GM23338 (cell line): Measurements from ENCODE around the gene MYO3B. TPM values are rescaled to one million over a fixed set of nuclear protein-coding genes. Genes with fewer than 3 reads are reported as not detected.

Experiments
- ATAC-seq: fragments of 200-7000 bp; cut with Tn5 transposase; 3 replicates; pipeline ENCODE4 v1.9.1; 2020
- DNase-seq: peaks from one replicate; pipeline ENCODE4 v3.0.0-alpha.2; 2015; ENCODE audit warnings: low spot score
- H2AFZ ChIP-seq: fragments of 200-600 bp; sonication (generic); 2 replicates; pipeline ENCODE4 v1.8.0; 2016; ENCODE audit warnings: antibody characterized with exemption, mild to moderate bottlenecking, moderate library complexity
- H3F3A ChIP-seq: fragments of 200-600 bp; sonication (generic); replicated peaks from 2 replicates; pipeline ENCODE4 v1.8.0; 2017; ENCODE audit warnings: antibody characterized with exemption, mixed run types, low read depth
- H3K27ac ChIP-seq: fragments of 200-600 bp; sonication (generic); 2 replicates; pipeline ENCODE4 v1.6.1; 2016; ENCODE audit warnings: low read depth
- H3K27me3 ChIP-seq: fragments of 200-600 bp; sonication (generic); 2 replicates; pipeline ENCODE4 v1.8.0; 2016; ENCODE audit warnings: mild to moderate bottlenecking, mixed run types, moderate library complexity; ENCODE audit not compliant: insufficient read depth
- H3K36me3 ChIP-seq: fragments of 200-600 bp; sonication (generic); 2 replicates; pipeline ENCODE4 v1.8.0; 2016; ENCODE audit warnings: mild to moderate bottlenecking; ENCODE audit not compliant: insufficient read depth
- H3K4me1 ChIP-seq: fragments of 200-600 bp; sonication (generic); 2 replicates; pipeline ENCODE4 v1.8.0; 2016; ENCODE audit warnings: mild to moderate bottlenecking, moderate library complexity; ENCODE audit not compliant: insufficient read depth
- H3K4me2 ChIP-seq: fragments of 200-600 bp; sonication (generic); 2 replicates; pipeline ENCODE4 v1.7.1; 2017; ENCODE audit warnings: mixed run types
- H3K4me3 ChIP-seq: fragments of 200-600 bp; sonication (generic); 2 replicates; pipeline ENCODE4 v1.6.1; 2016; ENCODE audit warnings: mixed run types
- H3K79me2 ChIP-seq: fragments of 200-600 bp; sonication (generic); replicated peaks from 2 replicates; pipeline ENCODE4 v1.8.0; 2017; ENCODE audit warnings: mild to moderate bottlenecking; ENCODE audit not compliant: insufficient read depth
- H3K9me2 ChIP-seq: fragments of 200-600 bp; sonication (generic); 2 replicates; pipeline ENCODE4 v1.8.0; 2017; ENCODE audit not compliant: insufficient read depth
- H4K20me1 ChIP-seq: fragments of 200-600 bp; sonication (generic); replicated peaks from 2 replicates; pipeline ENCODE4 v1.8.0; 2017; ENCODE audit warnings: mild to moderate bottlenecking; ENCODE audit not compliant: insufficient read depth
- H3K27ac Mint-ChIP-seq: 2 replicates; pipeline ENCODE4 v1.8.0; 2020; ENCODE audit warnings: inconsistent platforms, mild to moderate bottlenecking, moderate library complexity, mixed read lengths
- H3K27me3 Mint-ChIP-seq: 3 replicates; pipeline ENCODE4 v1.8.0; 2022; ENCODE audit warnings: low read depth, mild to moderate bottlenecking, moderate library complexity, mixed read lengths, inconsistent platforms; ENCODE audit not compliant: insufficient read depth, poor library complexity
- H3K36me3 Mint-ChIP-seq: 3 replicates; pipeline ENCODE4 v1.8.0; 2021; ENCODE audit warnings: low read depth, mild to moderate bottlenecking, inconsistent platforms, moderate library complexity, mixed read lengths
- H3K4me1 Mint-ChIP-seq: 3 replicates; pipeline ENCODE4 v1.8.0; 2020; ENCODE audit warnings: mild to moderate bottlenecking, inconsistent platforms, mixed read lengths
- H3K4me3 Mint-ChIP-seq: 3 replicates; pipeline ENCODE4 v1.8.0; 2021; ENCODE audit warnings: moderate library complexity, mild to moderate bottlenecking, inconsistent platforms, mixed read lengths
- H3K9me3 Mint-ChIP-seq: 3 replicates; pipeline ENCODE4 v1.8.0; 2020; ENCODE audit warnings: moderate library complexity, mild to moderate bottlenecking, inconsistent platforms, mixed read lengths
- CTCF ChIP-seq, 2 experiments: fragments of 200-600 bp in 1 of 2; sonication (generic) in 1 of 2; conservative IDR thresholded peaks; 2 replicates each; pipeline versions ENCODE4 v1.5.1 to v1.6.1; 2016 to 2017; ENCODE audit warnings: antibody characterized with exemption in 2 of 2, low read depth in 2 of 2, mild to moderate bottlenecking in 2 of 2, moderate library complexity in 1 of 2
- EZH2phosphoT487 ChIP-seq: fragments of 200-600 bp; sonication (generic); IDR thresholded peaks from one replicate; pipeline ENCODE4 v1.8.1; 2018; ENCODE audit warnings: antibody characterized with exemption; ENCODE audit not compliant: unreplicated experiment
- JUNB ChIP-seq: IDR thresholded peaks from one replicate; pipeline ENCODE4 v1.6.1; 2016; ENCODE audit warnings: antibody characterized with exemption; ENCODE audit not compliant: unreplicated experiment
- NANOG ChIP-seq: IDR thresholded peaks from 2 replicates; pipeline ENCODE4 v1.6.1; 2016; ENCODE audit warnings: antibody characterized with exemption, borderline replicate concordance
- REST ChIP-seq: IDR thresholded peaks from one replicate; pipeline ENCODE4 v1.6.1; 2018; ENCODE audit warnings: antibody characterized with exemption; ENCODE audit not compliant: unreplicated experiment
- STAT1 ChIP-seq: IDR thresholded peaks from one replicate; pipeline ENCODE4 v1.6.1; 2016; ENCODE audit warnings: antibody characterized with exemption; ENCODE audit not compliant: unreplicated experiment
- ZNF114 ChIP-seq: fragments of 250-450 bp; sonication (Bioruptor Pico); IDR thresholded peaks from 2 replicates; pipeline ENCODE4 v1.5.0; 2020; ENCODE audit warnings: mild to moderate bottlenecking, moderate library complexity
- ZNF331 ChIP-seq: fragments of 250-450 bp; sonication (Bioruptor Pico); IDR thresholded peaks from 2 replicates; pipeline ENCODE4 v1.5.0; 2020; ENCODE audit warnings: low read depth, mild to moderate bottlenecking, moderate library complexity
- polyA plus RNA-seq: library from polyadenylated mRNA; unstranded; fragments of >200 nt; fragmentation: Nextera tagmentation; extraction: Ambion mirVana; gene quantifications from 2 replicates; pipeline ENCODE4 v1.2.1, GENCODE V29; 2016
- total RNA-seq: library from RNA; depleted of rRNA; stranded (reverse); fragments of >200 nt; shearing (Covaris generic); gene quantifications from 2 replicates; pipeline ENCODE4 v1.2.3, GENCODE V29; 2014

The MYO3B gene
- total and polyA plus RNA-seq, 2 experiments from 2014 or later, result 0.42 TPM; not detected in 1

- TF ChIP-seq REST, result no peak
- no peak for TF ChIP-seq ZNF331 (CRISPR knock-in tag)
- no peak for TF ChIP-seq JUNB
- TF ChIP-seq ZNF114, result no peak
- no peak for TF ChIP-seq STAT1
Measured at GRCh38 chr2:170485254-170486026, 307.5 kb downstream of the MYO3B start (continued).

DNA sequence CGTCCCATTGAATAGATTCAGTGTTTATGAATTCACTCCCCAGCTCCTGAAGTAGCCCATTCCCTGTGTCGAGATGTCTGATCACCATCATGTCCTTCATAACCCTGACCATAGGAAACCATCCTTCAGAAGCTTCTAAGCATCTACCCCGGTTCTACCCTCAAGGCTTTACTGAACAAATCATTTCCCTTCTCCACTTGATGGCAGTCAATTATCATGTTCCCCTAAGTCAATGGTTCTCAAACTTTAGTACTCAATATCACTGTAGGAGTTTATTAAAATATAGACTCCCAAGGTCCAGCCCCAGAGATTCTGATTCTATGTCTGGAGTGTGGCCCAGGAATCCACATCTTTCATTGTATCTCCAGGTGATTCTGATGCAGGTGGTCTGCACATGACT is 308.8 kb downstream of the MYO3B start:
- Histone ChIP-seq H3K79me2 (no peaks in the 10 kb centered on the region), H3K4me3 (no peak overlapping the region), H2AFZ (no peak overlapping the region; the same call in 1 of the 2 replicates), H4K20me1 (no peaks in the 10 kb centered on the region), H3K27ac (no peak overlapping the region), H3K9me2 (peaks cover 3% of the 10 kb centered on the region; the same call in 1 of the 2 replicates), H3K27me3 (no peaks in the 10 kb centered on the region), H3K36me3 (no peaks in the 10 kb centered on the region), H3F3A (no peaks in the 10 kb centered on the region), H3K4me2 (no peak overlapping the region), H3K4me1 (peaks cover 5% of the 10 kb centered on the region; the same call in 1 of the 2 replicates)
- TF ChIP-seq NANOG, result no peak
- peak; percentile 10 to 43; a peak in 2 of 4 replicates for TF ChIP-seq CTCF (conservative IDR thresholded peaks at IDR 0.05; ENCODE audit: low read depth in 2 of 2)
- ATAC-seq, result no peak
- Mint-ChIP-seq H3K9me3 (no peaks in the 10 kb centered on the region; the same call in 2 of the 3 replicates), H3K4me1 (peaks cover 6% of the 10 kb centered on the region; the same call in 2 of the 3 replicates), H3K27me3 (peaks cover 6% of the 10 kb centered on the region), H3K27ac (no peak overlapping the region), H3K4me3 (no peak overlapping the region), H3K36me3 (no peaks in the 10 kb centered on the region)
- DNase-seq, result no peak

DNA sequence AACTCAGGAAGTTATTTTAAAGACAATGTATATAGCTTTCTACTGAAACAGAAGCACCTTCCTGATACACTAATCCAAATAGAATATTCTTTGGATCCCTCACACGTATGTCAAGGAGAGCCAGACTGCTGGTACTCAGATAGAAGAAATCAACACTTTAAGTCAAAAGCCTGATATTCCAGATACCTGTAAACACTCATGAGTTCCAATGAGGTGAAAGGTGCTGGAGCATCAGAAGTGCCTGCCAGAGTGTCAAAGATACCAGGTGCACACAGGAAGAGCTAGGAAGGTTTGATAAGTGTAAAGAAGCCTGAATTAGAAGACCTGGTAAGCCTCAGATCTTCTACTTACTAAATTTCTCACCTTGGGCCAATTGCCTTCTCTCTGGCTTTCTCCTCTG is 310.9 kb downstream of the MYO3B start:
- Histone ChIP-seq H4K20me1 (no peaks in the 10 kb centered on the region), H3K4me2 (no peak overlapping the region), H3K79me2 (no peaks in the 10 kb centered on the region), H3K27me3 (no peaks in the 10 kb centered on the region), H3K9me2 (peaks cover 7% of the 10 kb centered on the region), H3F3A (no peaks in the 10 kb centered on the region), H3K27ac (no peak overlapping the region), H3K4me1 (peaks cover 5% of the 10 kb centered on the region; the same call in 1 of the 2 replicates), H2AFZ (peak overlapping the region; percentile 86; the same call in 1 of the 2 replicates), H3K36me3 (no peaks in the 10 kb centered on the region; the same call in 1 of the 2 replicates), H3K4me3 (no peak overlapping the region)
- Mint-ChIP-seq H3K9me3 (no peaks in the 10 kb centered on the region), H3K36me3 (no peaks in the 10 kb centered on the region), H3K27me3 (peaks cover 6% of the 10 kb centered on the region), H3K4me1 (peaks cover 6% of the 10 kb centered on the region; the same call in 2 of the 3 replicates), H3K4me3 (no peak overlapping the region), H3K27ac (no peak overlapping the region)
- DNase-seq (no peak), ATAC-seq (no peak)
- no peak for TF ChIP-seq STAT1
- no peak for TF ChIP-seq EZH2phosphoT487
